ENCODE results near the gene PPM1J. TPM values are rescaled to one million over a fixed set of nuclear protein-coding genes. Genes with fewer than 3 reads are reported as not detected.

Gene PPM1J
- total and polyA plus RNA-seq, 2 of the 8 experiments (the other 6 are each of a cell fraction or from before 2014, with no cell fraction given), result 19.4 to 31.6 TPM

GRCh38 chr1:112710159-112710558 is 5.0 kb downstream of the PPM1J start:
- peaks cover 0 to 12% of the 10 kb centered on the region in 2 experiments for H4K20me1 ChIP-seq (replicated peaks in 1 of 2; ENCODE audit: control insufficient read depth in 1 of 2, insufficient read depth in 2 of 2, low read length in 2 of 2)
- H3K4ac ChIP-seq (replicated peaks; ENCODE audit: insufficient read length, low read depth, low read length), result no peak overlapping the region
- no peaks in the 10 kb centered on the region for H3K79me2 ChIP-seq (ENCODE audit: control insufficient read depth in 1 of 2, insufficient read depth in 2 of 2, low read length in 2 of 2)
- H2BK15ac ChIP-seq (ENCODE audit: low read length), result no peak overlapping the region
- 97% methylated on average over 7 of the region's 7 CpGs; no CpG with 5 or more reads in 1 of the 2 experiments for WGBS, 2 experiments (ENCODE audit: extremely low coverage in 1 of 2, insufficient coverage in 1 of 2, insufficient read length in 1 of 2, insufficient replicate concordance in 2 of 2, low coverage in 1 of 2, low lambda C conversion rate in 2 of 2, missing lambda C conversion rate in 1 of 2)
- H2BK120ac ChIP-seq (replicated peaks; ENCODE audit: low read depth, low read length), result no peak overlapping the region
- no peaks in the 10 kb centered on the region for H3K79me1 ChIP-seq (ENCODE audit: low read depth, low read length)
- POLR2A ChIA-PET (ENCODE audit: partially characterized antibody), result interaction anchor here (0.7 to 1.8 kb wide), 3 partner anchors 8 to 91 kb away, joined by 3 to 7 read pairs (median 4); partner anchors contain the start of genes CAPZA1 and ST7L
- no peak overlapping the region for H2BK12ac ChIP-seq (ENCODE audit: low read depth, low read length)
- DNase-seq (ENCODE audit: low read depth in 1 of 2, low spot score in 2 of 2), result no peak
- no peak overlapping the region for H3K18ac ChIP-seq (ENCODE audit: extremely low read depth, low read length)
- H3K27me3 ChIP-seq (replicated peaks in 1 of 4; ENCODE audit: control insufficient read depth in 3 of 4, extremely low read depth in 1 of 4, insufficient read depth in 3 of 4, low read length in 3 of 4), result peaks cover 0 to 17% (median 5%) of the 10 kb centered on the region in 4 experiments; a peak in 4 of 7 replicates
- H2BK5ac ChIP-seq (ENCODE audit: low read depth, low read length), result no peak overlapping the region
- H3K23ac ChIP-seq (ENCODE audit: insufficient read length), result no peak overlapping the region
- H2BK20ac ChIP-seq (ENCODE audit: low read length), result no peak overlapping the region
- H3K36me3 ChIP-seq (ENCODE audit: control insufficient read depth in 2 of 4, insufficient read depth in 4 of 4, low read length in 3 of 4), result peaks cover 0 to 5% (median 3%) of the 10 kb centered on the region in 4 experiments; a peak in 4 of 8 replicates
- CTCF ChIA-PET (ENCODE audit: partially characterized antibody), result interaction anchor here (0.6 to 14.2 kb wide), 9 partner anchors 12 to 1192 kb away, joined by 3 to 547 read pairs (median 3); partner anchors contain the start of gene MOV10
- H3K9ac ChIP-seq (replicated peaks in 1 of 4; ENCODE audit: extremely low read depth in 1 of 4, low read depth in 3 of 4, low read length in 3 of 4), result no peak overlapping the region
- H2AK5ac ChIP-seq (ENCODE audit: low read depth, low read length), result no peak overlapping the region
- H4K91ac ChIP-seq (replicated peaks; ENCODE audit: insufficient read length, low read length), result no peak overlapping the region
- H4K5ac ChIP-seq (ENCODE audit: insufficient read length, low read depth, low read length), result no peak overlapping the region
- FAIRE-seq, result no peak
- no peak overlapping the region for H3K4me3 ChIP-seq (ENCODE audit: extremely low read depth in 1 of 4, insufficient read depth in 2 of 4, low read depth in 3 of 4, low read length in 4 of 4)
- H3K56ac ChIP-seq (replicated peaks; ENCODE audit: insufficient read length, low read depth, low read length), result no peak overlapping the region
- peaks cover 7 to 34% (median 24%) of the 10 kb centered on the region in 4 experiments for H3K4me1 ChIP-seq (replicated peaks in 1 of 4; ENCODE audit: control insufficient read depth in 3 of 4, insufficient read depth in 4 of 4, low read length in 3 of 4)
- H4K8ac ChIP-seq (ENCODE audit: extremely low read depth, insufficient read depth, low read length), result no peak overlapping the region
- H3K4me2 ChIP-seq (ENCODE audit: insufficient read depth in 1 of 2, low read depth in 2 of 2, low read length in 2 of 2), result no peak overlapping the region
- H3K27ac ChIP-seq (ENCODE audit: low read depth, low read length), result no peak overlapping the region
- peaks cover 15% of the 10 kb centered on the region; the same call in 1 of the 2 replicates for H3K23me2 ChIP-seq (ENCODE audit: low read depth, low read length)
- H3K9me3 ChIP-seq (ENCODE audit: insufficient read depth in 2 of 2, low read depth in 1 of 2, low read length in 1 of 2), result no peaks in the 10 kb centered on the region
- no peak overlapping the region for H3K14ac ChIP-seq (ENCODE audit: insufficient read length)
- no peak overlapping the region for H2AFZ ChIP-seq (ENCODE audit: low read length)
- no peak for TF ChIP-seq SIX5 (IDR thresholded peaks at IDR 0.05; ENCODE audit: low read depth, low read length)
- TF ChIP-seq EP300 (IDR thresholded peaks at IDR 0.05; ENCODE audit: borderline replicate concordance in 1 of 2, low read depth in 2 of 2, low read length in 2 of 2), result no peak

Data from H1 (cell line).